ENCODE data around the gene CHAF1B.

Gene CHAF1B

GRCh38 chr21:36428761-36429432 is 43.7 kb downstream of the CHAF1B start:
- no peak for DNase-seq (ENCODE audit: low read depth)

- peak; percentile 98 for DNase-seq (ENCODE audit: low read depth)
Measured at GRCh38 chr21:36429947-36430546, 44.9 kb downstream of the CHAF1B start.

GRCh38 chr21:36430841-36431240 is 45.6 kb downstream of the CHAF1B start:
- DNase-seq (ENCODE audit: low read depth) = no peak

GRCh38 chr21:36431252-36431651 is 46.1 kb downstream of the CHAF1B start:
- no peak for DNase-seq (ENCODE audit: low read depth)

- no peak for DNase-seq (ENCODE audit: low read depth)
Measured at GRCh38 chr21:36433059-36433709, 48.0 kb downstream of the CHAF1B start.

GRCh38 chr21:36434144-36434543 is 49.0 kb downstream of the CHAF1B start:
- DNase-seq (ENCODE audit: low read depth) = no peak

GRCh38 chr21:36436829-36437744 is 51.9 kb downstream of the CHAF1B start:
- no peak for DNase-seq (ENCODE audit: low read depth)

GRCh38 chr21:36437745-36438128 is 52.5 kb downstream of the CHAF1B start:
- DNase-seq (ENCODE audit: low read depth) = peak; percentile 94

- no peak for DNase-seq (ENCODE audit: low read depth)
Measured at GRCh38 chr21:36441715-36442114, 56.5 kb downstream of the CHAF1B start.

GRCh38 chr21:36446301-36446700 is 61.1 kb downstream of the CHAF1B start:
- DNase-seq (ENCODE audit: low read depth) = no peak

GRCh38 chr21:36450511-36450910 is 65.3 kb downstream of the CHAF1B start:
- DNase-seq (ENCODE audit: low read depth) = no peak

- DNase-seq (ENCODE audit: low read depth) = no peak
Measured at GRCh38 chr21:36451506-36451905, 66.3 kb downstream of the CHAF1B start.

GRCh38 chr21:36452281-36452825 is 67.2 kb downstream of the CHAF1B start:
- DNase-seq (ENCODE audit: low read depth) = no peak

- DNase-seq (ENCODE audit: low read depth) = no peak
Measured at GRCh38 chr21:36454093-36454531, 68.9 kb downstream of the CHAF1B start.

- DNase-seq (ENCODE audit: low read depth) = no peak
Measured at GRCh38 chr21:36454706-36455105, 69.5 kb downstream of the CHAF1B start.

DNA sequence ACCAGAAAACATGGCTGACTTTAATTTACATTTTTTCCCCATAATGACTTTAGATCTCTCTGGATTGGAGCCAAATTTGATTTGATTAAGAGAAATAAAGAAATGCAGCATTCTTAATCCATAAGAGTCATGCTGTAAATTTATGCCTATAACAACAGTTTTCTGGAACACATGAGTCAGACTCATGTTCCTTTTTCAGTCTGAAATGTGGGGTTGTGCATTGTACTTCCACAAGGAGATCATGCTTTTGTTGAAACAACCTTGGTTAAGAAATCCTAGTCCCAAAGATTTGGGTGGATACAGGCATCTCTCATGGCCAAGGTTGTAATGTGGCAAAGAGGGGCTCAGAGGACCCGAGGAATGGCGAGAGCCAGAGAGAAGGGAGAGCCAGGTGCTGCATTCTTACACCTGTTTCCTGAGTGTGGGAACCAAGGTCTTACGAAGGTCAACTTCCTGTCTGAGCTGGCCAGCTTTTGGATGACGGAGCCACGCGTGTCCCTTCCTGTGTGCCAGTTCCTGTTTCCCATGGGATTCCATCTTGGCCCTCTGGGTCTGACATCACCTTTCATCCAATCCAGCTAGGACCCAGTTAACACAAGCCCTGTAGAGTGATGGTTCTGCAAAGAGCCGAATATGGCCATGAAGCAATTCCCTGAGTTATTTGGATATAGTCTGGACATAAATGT is 71.7 kb downstream of the CHAF1B start:
- DNase-seq (ENCODE audit: low read depth) = no peak

- DNase-seq (ENCODE audit: low read depth) = no peak
Measured at GRCh38 chr21:36459098-36459497, 73.9 kb downstream of the CHAF1B start.

GRCh38 chr21:36460866-36461265 is 75.7 kb downstream of the CHAF1B start:
- DNase-seq (ENCODE audit: low read depth) = no peak

- DNase-seq (ENCODE audit: low read depth) = no peak
Measured at GRCh38 chr21:36461277-36461917, 76.2 kb downstream of the CHAF1B start.

- DNase-seq (ENCODE audit: low read depth) = no peak
Measured at GRCh38 chr21:36461918-36462486, 76.8 kb downstream of the CHAF1B start.

DNA sequence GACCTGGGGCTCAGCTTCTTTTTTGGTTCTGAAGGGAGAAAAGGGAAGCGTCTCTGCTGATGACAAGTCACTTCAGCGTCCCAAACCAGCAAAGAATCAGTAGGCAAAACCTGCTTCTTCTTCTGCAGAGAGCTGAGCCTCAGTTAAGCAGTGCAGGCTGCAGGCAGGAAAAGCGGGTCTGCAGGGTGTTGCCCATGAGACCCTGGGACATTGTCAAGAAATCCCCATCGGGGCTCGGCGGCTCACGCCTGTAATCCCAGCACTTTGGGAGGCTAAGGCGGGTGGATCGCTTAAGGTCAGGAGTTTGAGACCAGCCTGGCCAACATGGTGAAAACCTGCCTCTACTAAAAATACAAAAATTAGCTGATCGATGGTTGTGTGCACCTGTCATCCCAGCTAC is 78.0 kb downstream of the CHAF1B start:
- DNase-seq (ENCODE audit: low read depth) = no peak
